ENCODE measurements around the gene TBC1D3I. TPM values are rescaled to one million over a fixed set of nuclear protein-coding genes. Genes with fewer than 3 reads are reported as not detected.

The TBC1D3I gene
- total RNA-seq, 1 donor from 2014 or later: 1.2 TPM

Other genes starting within 250 kb of the TBC1D3I start
- gene CCL23, start 246.6 kb downstream of the TBC1D3I start, total RNA-seq: not detected in 2 replicates
- not detected in 2 replicates for gene CCL18, start 200.3 kb downstream of the TBC1D3I start, total RNA-seq
- gene CCL3, start 174.4 kb downstream of the TBC1D3I start, total RNA-seq: 218 and 222 TPM in 2 replicates
- gene CCL4, start 160.7 kb downstream of the TBC1D3I start, total RNA-seq: 136 and 150 TPM in 2 replicates
- gene TBC1D3B, start 87.9 kb downstream of the TBC1D3I start, total RNA-seq: 10.0 and 10.8 TPM in 2 replicates
- gene CCL3L1, start 67.8 kb downstream of the TBC1D3I start, total RNA-seq: 1.6 and 1.8 TPM in 2 replicates
- 1.3 and 1.9 TPM in 2 replicates for gene CCL4L2, start 53.5 kb downstream of the TBC1D3I start, total RNA-seq
- gene TBC1D3G, start 59.3 kb upstream of the TBC1D3I start, total RNA-seq: not detected in 2 replicates
- not detected in 2 replicates for gene TBC1D3H, start 123.9 kb upstream of the TBC1D3I start, total RNA-seq
- gene ZNHIT3, start 222.1 kb upstream of the TBC1D3I start, total RNA-seq: 46.8 and 48.2 TPM in 2 replicates